ENCODE measurements around the gene PRSS21.

DNA sequence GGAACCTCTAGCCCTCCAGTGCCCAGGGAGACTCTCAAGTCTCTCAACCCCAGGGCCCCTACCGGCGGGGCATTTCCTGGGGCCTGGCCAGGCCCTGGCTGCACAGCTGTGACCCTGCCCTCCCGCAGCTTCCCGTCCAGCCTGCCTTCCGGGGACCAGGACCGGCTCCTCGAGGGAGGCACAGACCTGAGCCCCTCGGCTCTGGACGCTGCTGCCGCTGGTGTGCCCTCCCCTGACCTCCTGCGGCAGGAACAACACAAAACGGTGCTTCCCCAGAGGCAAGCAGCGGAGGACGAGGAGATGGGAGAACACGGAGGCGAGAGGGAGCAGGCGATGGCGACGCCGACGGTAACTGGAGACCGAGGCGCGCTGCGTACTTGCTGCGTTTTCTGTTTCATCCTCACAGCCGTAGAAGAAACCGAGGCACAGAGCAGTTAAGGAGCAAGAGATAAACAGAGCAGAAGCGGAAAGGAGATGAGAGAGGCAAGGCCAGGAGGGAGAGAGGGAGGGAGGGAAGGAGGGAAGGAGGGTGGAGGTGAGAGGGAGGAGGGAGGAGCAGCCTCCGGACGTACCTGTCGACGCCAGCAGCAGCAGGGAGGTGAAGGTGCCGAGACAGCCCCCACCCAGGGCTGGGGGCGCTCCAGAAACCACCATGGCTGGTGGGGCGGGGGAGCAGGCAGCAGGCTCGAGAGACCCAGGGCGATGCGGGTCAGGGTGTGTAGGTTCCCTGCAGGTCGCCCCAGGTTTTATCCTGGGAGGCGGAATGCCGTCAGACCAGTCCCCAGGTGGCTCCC is 40.6 kb downstream of the PRSS21 start, which contains the start of gene PRSS22:
- TF ChIP-seq JUND (IDR thresholded peaks at IDR 0.05), result no peak
- no peak for TF ChIP-seq NRF1 (IDR thresholded peaks at IDR 0.05; ENCODE audit: low read depth, low read length)
- no peak for TF ChIP-seq TAF1 (IDR thresholded peaks at IDR 0.05; ENCODE audit: borderline replicate concordance, low read depth, low read length)
- no peak for TF ChIP-seq CTCF (IDR thresholded peaks at IDR 0.05)
- no peak for TF ChIP-seq RAD21 (IDR thresholded peaks at IDR 0.05; ENCODE audit: low read length)
- no peak for TF ChIP-seq NFIC (IDR thresholded peaks at IDR 0.05; ENCODE audit: borderline replicate concordance)
